Liver (tissue), 3 donors: ENCODE results near the gene BEST2.

Source experiments
- RXRA ChIP-seq, 2 donors: IDR thresholded peaks; 2 replicates each; pipeline ENCODE4 v1.6.1; 2017 to 2018; ENCODE audit warnings: antibody characterized with exemption in 2 of 2, mild to moderate bottlenecking in 1 of 2
- SP1 ChIP-seq: IDR thresholded peaks from 2 replicates; pipeline ENCODE4 v1.6.1; 2018; ENCODE audit warnings: antibody characterized with exemption, mild to moderate bottlenecking
- TAF1 ChIP-seq: conservative IDR thresholded peaks from 2 replicates; pipeline ENCODE4 v1.6.1; 2016; ENCODE audit warnings: antibody characterized with exemption, mild to moderate bottlenecking
- TF ChIP-seq, protein P1 (sequence below): fragments of 150-350 bp; IDR thresholded peaks from 2 replicates; pipeline ENCODE4 v1.5.1; 2017; ENCODE audit warnings: improper control_type of control experiment, low read depth, low read length; ENCODE audit not compliant: missing input control
- TF ChIP-seq, protein P2 (sequence below): IDR thresholded peaks from 2 replicates; pipeline ENCODE4 v1.6.1; 2016; ENCODE audit warnings: antibody characterized with exemption, mild to moderate bottlenecking
- donor health status: healthy.
- donor health status: healthy.

DNA sequence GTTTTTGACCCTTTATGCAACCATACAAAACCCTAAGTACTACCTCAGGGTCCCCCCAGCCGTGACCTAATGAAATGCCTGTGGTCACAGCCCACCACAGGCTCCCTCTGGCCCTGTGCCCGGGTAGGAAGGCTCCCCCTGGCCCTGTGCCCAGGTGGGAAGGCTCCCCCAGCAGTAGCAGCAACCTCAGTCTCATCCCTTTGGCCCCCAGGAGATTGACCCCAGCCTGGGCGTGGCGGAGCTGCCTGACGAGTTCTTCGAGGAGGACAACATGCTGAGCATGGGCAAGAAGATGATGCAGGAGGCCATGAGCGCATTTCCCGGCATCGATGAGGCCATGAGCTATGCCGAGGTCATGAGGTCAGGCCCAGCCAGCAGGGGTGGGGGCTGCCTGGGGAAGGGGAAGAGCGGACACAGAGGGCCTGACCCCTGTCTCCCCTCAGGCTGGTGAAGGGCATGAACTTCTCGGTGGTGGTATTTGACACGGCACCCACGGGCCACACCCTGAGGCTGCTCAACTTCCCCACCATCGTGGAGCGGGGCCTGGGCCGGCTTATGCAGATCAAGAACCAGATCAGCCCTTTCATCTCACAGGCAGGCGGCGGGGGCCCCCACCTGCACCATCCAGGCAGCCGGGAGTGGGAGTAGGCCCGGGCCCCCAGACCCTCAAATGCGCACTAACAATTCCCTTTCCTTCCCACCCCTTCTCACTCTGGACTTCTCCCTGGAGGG is 6.3 kb upstream of the BEST2 start:
- TF ChIP-seq, protein P1, sequence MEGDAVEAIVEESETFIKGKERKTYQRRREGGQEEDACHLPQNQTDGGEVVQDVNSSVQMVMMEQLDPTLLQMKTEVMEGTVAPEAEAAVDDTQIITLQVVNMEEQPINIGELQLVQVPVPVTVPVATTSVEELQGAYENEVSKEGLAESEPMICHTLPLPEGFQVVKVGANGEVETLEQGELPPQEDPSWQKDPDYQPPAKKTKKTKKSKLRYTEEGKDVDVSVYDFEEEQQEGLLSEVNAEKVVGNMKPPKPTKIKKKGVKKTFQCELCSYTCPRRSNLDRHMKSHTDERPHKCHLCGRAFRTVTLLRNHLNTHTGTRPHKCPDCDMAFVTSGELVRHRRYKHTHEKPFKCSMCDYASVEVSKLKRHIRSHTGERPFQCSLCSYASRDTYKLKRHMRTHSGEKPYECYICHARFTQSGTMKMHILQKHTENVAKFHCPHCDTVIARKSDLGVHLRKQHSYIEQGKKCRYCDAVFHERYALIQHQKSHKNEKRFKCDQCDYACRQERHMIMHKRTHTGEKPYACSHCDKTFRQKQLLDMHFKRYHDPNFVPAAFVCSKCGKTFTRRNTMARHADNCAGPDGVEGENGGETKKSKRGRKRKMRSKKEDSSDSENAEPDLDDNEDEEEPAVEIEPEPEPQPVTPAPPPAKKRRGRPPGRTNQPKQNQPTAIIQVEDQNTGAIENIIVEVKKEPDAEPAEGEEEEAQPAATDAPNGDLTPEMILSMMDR = no peak
- TF ChIP-seq TAF1 (no peak), SP1 (no peak), RXRA (IDR thresholded peaks at IDR 0.05) (peak; percentile 61 to 69)
- TF ChIP-seq, protein P2, sequence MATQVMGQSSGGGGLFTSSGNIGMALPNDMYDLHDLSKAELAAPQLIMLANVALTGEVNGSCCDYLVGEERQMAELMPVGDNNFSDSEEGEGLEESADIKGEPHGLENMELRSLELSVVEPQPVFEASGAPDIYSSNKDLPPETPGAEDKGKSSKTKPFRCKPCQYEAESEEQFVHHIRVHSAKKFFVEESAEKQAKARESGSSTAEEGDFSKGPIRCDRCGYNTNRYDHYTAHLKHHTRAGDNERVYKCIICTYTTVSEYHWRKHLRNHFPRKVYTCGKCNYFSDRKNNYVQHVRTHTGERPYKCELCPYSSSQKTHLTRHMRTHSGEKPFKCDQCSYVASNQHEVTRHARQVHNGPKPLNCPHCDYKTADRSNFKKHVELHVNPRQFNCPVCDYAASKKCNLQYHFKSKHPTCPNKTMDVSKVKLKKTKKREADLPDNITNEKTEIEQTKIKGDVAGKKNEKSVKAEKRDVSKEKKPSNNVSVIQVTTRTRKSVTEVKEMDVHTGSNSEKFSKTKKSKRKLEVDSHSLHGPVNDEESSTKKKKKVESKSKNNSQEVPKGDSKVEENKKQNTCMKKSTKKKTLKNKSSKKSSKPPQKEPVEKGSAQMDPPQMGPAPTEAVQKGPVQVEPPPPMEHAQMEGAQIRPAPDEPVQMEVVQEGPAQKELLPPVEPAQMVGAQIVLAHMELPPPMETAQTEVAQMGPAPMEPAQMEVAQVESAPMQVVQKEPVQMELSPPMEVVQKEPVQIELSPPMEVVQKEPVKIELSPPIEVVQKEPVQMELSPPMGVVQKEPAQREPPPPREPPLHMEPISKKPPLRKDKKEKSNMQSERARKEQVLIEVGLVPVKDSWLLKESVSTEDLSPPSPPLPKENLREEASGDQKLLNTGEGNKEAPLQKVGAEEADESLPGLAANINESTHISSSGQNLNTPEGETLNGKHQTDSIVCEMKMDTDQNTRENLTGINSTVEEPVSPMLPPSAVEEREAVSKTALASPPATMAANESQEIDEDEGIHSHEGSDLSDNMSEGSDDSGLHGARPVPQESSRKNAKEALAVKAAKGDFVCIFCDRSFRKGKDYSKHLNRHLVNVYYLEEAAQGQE = no peak
